ENCODE measurements around the gene MFGE8. TPM values are rescaled to one million over a fixed set of nuclear protein-coding genes. Genes with fewer than 3 reads are reported as not detected.

MFGE8 gene
- polyA plus RNA-seq, 1 donor (not counting 4 experiments of a cell fraction or from before 2014, with no cell fraction given): 55.3 TPM

DNA sequence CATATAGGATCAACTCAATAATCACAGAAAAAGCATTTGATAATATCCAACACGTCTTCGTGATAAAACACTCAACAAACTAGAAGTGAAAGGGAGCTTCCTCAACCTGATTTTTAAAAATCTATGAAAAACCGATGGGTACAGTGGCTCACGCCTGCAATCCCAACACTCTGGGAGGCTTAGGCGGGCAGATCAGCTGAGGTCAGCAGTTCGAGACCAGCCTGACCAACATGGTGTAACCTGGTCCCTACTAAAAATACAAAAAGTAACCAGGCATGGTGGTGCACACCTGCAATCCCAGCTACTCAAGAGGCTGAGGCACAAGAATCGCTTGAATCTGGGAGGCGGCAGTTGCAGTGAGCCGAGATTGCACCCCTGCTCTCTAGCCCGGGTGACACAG lies 2.2 kb upstream of the MFGE8 start:
- no peaks in the 10 kb centered on the region for H3K79me2 ChIP-seq (ENCODE audit: control insufficient read depth, insufficient read depth, low read length)
- peaks cover 34% of the 10 kb centered on the region for H3K4me1 ChIP-seq (ENCODE audit: control insufficient read depth, extremely low read depth, insufficient read depth, low read length)
- no peak overlapping the region for H3K4me3 ChIP-seq (ENCODE audit: control insufficient read depth in 2 of 3, extremely low read depth in 1 of 3, insufficient read depth in 2 of 3, low read depth in 1 of 3, low read length in 3 of 3)
- FAIRE-seq (no peak), DNase-seq (ENCODE audit: low read depth, low spot score) (no peak)
- no peak overlapping the region for H3K4me2 ChIP-seq (ENCODE audit: control insufficient read depth, extremely low read depth, insufficient read depth, low read depth, low read length)
- H3K27ac ChIP-seq (ENCODE audit: control insufficient read depth, insufficient read depth, low read length): no peak overlapping the region
- H3K27me3 ChIP-seq (ENCODE audit: control insufficient read depth, extremely low read depth, insufficient read depth, low read length): no peaks in the 10 kb centered on the region
- H3K9me3 ChIP-seq (ENCODE audit: control insufficient read depth, low read depth, low read length): no peaks in the 10 kb centered on the region
- TF ChIP-seq EZH2 (IDR thresholded peaks at IDR 0.05; ENCODE audit: low read length) (no peak), CTCF (optimal IDR thresholded peaks at IDR 0.05 in 1 of 3, IDR thresholded peaks at IDR 0.05 in 1 of 3, conservative IDR thresholded peaks at IDR 0.05 in 1 of 3; ENCODE audit: extremely low read depth in 1 of 3, insufficient read depth in 2 of 3, low read length in 3 of 3) (no peak)
- H3K9ac ChIP-seq (ENCODE audit: control insufficient read depth, extremely low read depth, insufficient read depth, low read length): no peak overlapping the region
- dilution Hi-C loops (cut with MboI; ENCODE audit: extremely low pct_ligation_motif_present, low sequenced_read_pairs): no loop called here
- H3K9me1 ChIP-seq (ENCODE audit: control insufficient read depth, extremely low read depth, insufficient read depth, low read length): no peaks in the 10 kb centered on the region
- H3K36me3 ChIP-seq (ENCODE audit: control insufficient read depth in 2 of 2, extremely low read depth in 1 of 2, insufficient read depth in 2 of 2, low read length in 2 of 2): no peaks in the 10 kb centered on the region
- no peak overlapping the region for H2AFZ ChIP-seq (ENCODE audit: control insufficient read depth, low read length)
- no peaks in the 10 kb centered on the region for H4K20me1 ChIP-seq (ENCODE audit: control insufficient read depth, extremely low read depth, insufficient read depth, low read length)

DNA sequence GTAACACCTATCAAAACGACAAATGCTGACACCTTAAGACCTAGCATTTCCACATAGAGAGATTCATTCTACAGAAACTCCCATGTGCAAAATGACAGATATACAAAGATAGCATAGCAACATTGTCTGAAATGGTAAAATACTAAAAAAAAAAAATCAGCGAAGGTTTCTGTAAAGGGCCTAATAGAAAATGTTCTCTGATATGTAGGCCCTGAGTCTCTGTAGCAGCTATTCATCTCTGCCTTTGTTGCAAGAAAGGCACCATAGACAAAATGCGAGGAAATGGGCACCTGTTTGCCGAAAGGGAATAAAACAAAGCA lies 631 bp upstream of the MFGE8 start:
- H4K20me1 ChIP-seq (ENCODE audit: control insufficient read depth, extremely low read depth, insufficient read depth, low read length): no peaks in the 10 kb centered on the region
- DNase-seq (ENCODE audit: low read depth, low spot score) (no peak), FAIRE-seq (peak; percentile 34)
- peak overlapping the region; percentile 82 for H3K27ac ChIP-seq (ENCODE audit: control insufficient read depth, insufficient read depth, low read length)
- H3K36me3 ChIP-seq (ENCODE audit: control insufficient read depth in 2 of 2, extremely low read depth in 1 of 2, insufficient read depth in 2 of 2, low read length in 2 of 2): peaks cover 4 to 6% of the 10 kb centered on the region in 2 experiments
- H3K9me3 ChIP-seq (ENCODE audit: control insufficient read depth, low read depth, low read length): no peaks in the 10 kb centered on the region
- H3K4me1 ChIP-seq (ENCODE audit: control insufficient read depth, extremely low read depth, insufficient read depth, low read length): peaks cover 26% of the 10 kb centered on the region
- peak overlapping the region; percentile 89 for H3K4me2 ChIP-seq (ENCODE audit: control insufficient read depth, extremely low read depth, insufficient read depth, low read depth, low read length)
- H3K4me3 ChIP-seq (ENCODE audit: control insufficient read depth in 2 of 3, extremely low read depth in 1 of 3, insufficient read depth in 2 of 3, low read depth in 1 of 3, low read length in 3 of 3): peak overlapping the region in 1 of 3 experiments; percentile 72
- dilution Hi-C loops (cut with MboI; ENCODE audit: extremely low pct_ligation_motif_present, low sequenced_read_pairs): no loop called here
- no peaks in the 10 kb centered on the region for H3K79me2 ChIP-seq (ENCODE audit: control insufficient read depth, insufficient read depth, low read length)
- TF ChIP-seq CTCF (optimal IDR thresholded peaks at IDR 0.05 in 1 of 3, IDR thresholded peaks at IDR 0.05 in 1 of 3, conservative IDR thresholded peaks at IDR 0.05 in 1 of 3; ENCODE audit: extremely low read depth in 1 of 3, insufficient read depth in 2 of 3, low read length in 3 of 3) (no peak), EZH2 (IDR thresholded peaks at IDR 0.05; ENCODE audit: low read length) (no peak)
- no peaks in the 10 kb centered on the region for H3K27me3 ChIP-seq (ENCODE audit: control insufficient read depth, extremely low read depth, insufficient read depth, low read length)
- no peak overlapping the region for H2AFZ ChIP-seq (ENCODE audit: control insufficient read depth, low read length)
- peak overlapping the region; percentile 75 for H3K9ac ChIP-seq (ENCODE audit: control insufficient read depth, extremely low read depth, insufficient read depth, low read length)
- H3K9me1 ChIP-seq (ENCODE audit: control insufficient read depth, extremely low read depth, insufficient read depth, low read length): no peaks in the 10 kb centered on the region
